Measurements from ENCODE around the gene CCL23.

GRCh38 chr17:36049643-36050042, 31.9 kb upstream of the CCL23 start:
- no peak for TF ChIP-seq CTCF (IDR thresholded peaks at IDR 0.05; ENCODE audit: poor library complexity, severe bottlenecking)
- TF ChIP-seq REST (IDR thresholded peaks at IDR 0.05; ENCODE audit: borderline replicate concordance): no peak
- TF ChIP-seq TAF1 (IDR thresholded peaks at IDR 0.05; ENCODE audit: low read depth): no peak
- no peak for TF ChIP-seq SMC3 (conservative IDR thresholded peaks at IDR 0.05; ENCODE audit: poor library complexity)
- TF ChIP-seq RAD21 (conservative IDR thresholded peaks at IDR 0.05): no peak

All from neural cell (in vitro differentiated cells).